ENCODE measurements around the gene MAP3K4.

GRCh38 chr6:161095916-161096315 is 104.3 kb downstream of the MAP3K4 start:
- TF ChIP-seq, protein P1, sequence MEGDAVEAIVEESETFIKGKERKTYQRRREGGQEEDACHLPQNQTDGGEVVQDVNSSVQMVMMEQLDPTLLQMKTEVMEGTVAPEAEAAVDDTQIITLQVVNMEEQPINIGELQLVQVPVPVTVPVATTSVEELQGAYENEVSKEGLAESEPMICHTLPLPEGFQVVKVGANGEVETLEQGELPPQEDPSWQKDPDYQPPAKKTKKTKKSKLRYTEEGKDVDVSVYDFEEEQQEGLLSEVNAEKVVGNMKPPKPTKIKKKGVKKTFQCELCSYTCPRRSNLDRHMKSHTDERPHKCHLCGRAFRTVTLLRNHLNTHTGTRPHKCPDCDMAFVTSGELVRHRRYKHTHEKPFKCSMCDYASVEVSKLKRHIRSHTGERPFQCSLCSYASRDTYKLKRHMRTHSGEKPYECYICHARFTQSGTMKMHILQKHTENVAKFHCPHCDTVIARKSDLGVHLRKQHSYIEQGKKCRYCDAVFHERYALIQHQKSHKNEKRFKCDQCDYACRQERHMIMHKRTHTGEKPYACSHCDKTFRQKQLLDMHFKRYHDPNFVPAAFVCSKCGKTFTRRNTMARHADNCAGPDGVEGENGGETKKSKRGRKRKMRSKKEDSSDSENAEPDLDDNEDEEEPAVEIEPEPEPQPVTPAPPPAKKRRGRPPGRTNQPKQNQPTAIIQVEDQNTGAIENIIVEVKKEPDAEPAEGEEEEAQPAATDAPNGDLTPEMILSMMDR (IDR thresholded peaks at IDR 0.05), result no peak
- TF ChIP-seq POLR2A (IDR thresholded peaks at IDR 0.05), result no peak
